DND-41 (cell line): Measurements from ENCODE around the gene KRT36.

ENCODE experiments used
- ATAC-seq: fragments of 200-7000 bp; cut with Tn5 transposase; 3 replicates; pipeline ENCODE4 v1.9.1; 2021; ENCODE audit warnings: low read depth; ENCODE audit not compliant: insufficient read depth
- DNase-seq: peaks from one replicate; pipeline ENCODE4 v3.0.0-alpha.2; 2020
- H2AFZ ChIP-seq: 2 replicates; pipeline ENCODE4 v1.6.0; 2012; ENCODE audit warnings: low read depth, low read length
- H3K27ac ChIP-seq: 2 replicates; pipeline ENCODE4 v1.5.1; 2012; ENCODE audit warnings: low read length, inconsistent platforms
- H3K27me3 ChIP-seq: fragments of 200-600 bp; sonication (generic); 2 replicates; pipeline ENCODE4 v1.6.0; 2012; ENCODE audit warnings: low read length, mild to moderate bottlenecking, inconsistent platforms; ENCODE audit not compliant: insufficient read depth, poor library complexity
- H3K36me3 ChIP-seq: 2 replicates; pipeline ENCODE4 v1.5.1; 2012; ENCODE audit warnings: low read length, inconsistent platforms; ENCODE audit not compliant: insufficient read depth
- H3K4me1 ChIP-seq: 2 replicates; pipeline ENCODE4 v1.5.1; 2012; ENCODE audit warnings: mild to moderate bottlenecking, low read length; ENCODE audit not compliant: insufficient read depth
- H3K4me2 ChIP-seq: 2 replicates; pipeline ENCODE4 v1.6.0; 2012; ENCODE audit warnings: mild to moderate bottlenecking, moderate library complexity, low read length, inconsistent platforms; ENCODE audit not compliant: insufficient read depth
- H3K4me3 ChIP-seq, 2 experiments: fragments of 200-600 bp in 1 of 2; shearing (Covaris generic) in 1 of 2; 2 replicates each; pipeline ENCODE4 v1.5.1; 2012 to 2016; ENCODE audit warnings: inconsistent platforms in 2 of 2, low read length in 2 of 2, mild to moderate bottlenecking in 2 of 2, low read depth in 1 of 2, moderate library complexity in 1 of 2
- H3K79me2 ChIP-seq: 2 replicates; pipeline ENCODE4 v1.6.0; 2012; ENCODE audit warnings: low read length, inconsistent platforms; ENCODE audit not compliant: insufficient read depth
- H3K9ac ChIP-seq: 2 replicates; pipeline ENCODE4 v1.6.0; 2012; ENCODE audit warnings: low read depth, mild to moderate bottlenecking, inconsistent platforms, low read length, moderate library complexity
- H3K9me3 ChIP-seq: 2 replicates; pipeline ENCODE4 v1.5.1; 2012; ENCODE audit warnings: low read length, moderate library complexity, mild to moderate bottlenecking, inconsistent platforms; ENCODE audit not compliant: insufficient read depth, severe bottlenecking
- H4K20me1 ChIP-seq: 2 replicates; pipeline ENCODE4 v1.6.0; 2012; ENCODE audit warnings: low read length; ENCODE audit not compliant: insufficient read depth
- CTCF ChIP-seq: IDR thresholded peaks from 2 replicates; pipeline ENCODE4 v1.5.1; 2012; ENCODE audit warnings: borderline replicate concordance, low read length, moderate library complexity, mild to moderate bottlenecking; ENCODE audit not compliant: poor library complexity, severe bottlenecking; ENCODE audit errors: extremely low read depth
- EZH2 ChIP-seq: IDR thresholded peaks from 3 replicates; pipeline ENCODE4 v1.6.1; 2012; ENCODE audit warnings: borderline replicate concordance, low read depth, mild to moderate bottlenecking, moderate library complexity, low read length, inconsistent platforms; ENCODE audit not compliant: severe bottlenecking

The KRT36 gene

GRCh38 chr17:41490000-41490990 lies 585 bp upstream of the KRT36 start:
- no peak for DNase-seq
- Histone ChIP-seq H3K79me2 (no peaks in the 10 kb centered on the region), H3K27ac (no peak overlapping the region), H3K4me2 (no peak overlapping the region), H2AFZ (no peak overlapping the region), H3K4me1 (no peaks in the 10 kb centered on the region), H4K20me1 (no peaks in the 10 kb centered on the region), H3K9ac (no peak overlapping the region), H3K9me3 (no peaks in the 10 kb centered on the region), H3K4me3 (no peak overlapping the region), H3K36me3 (no peaks in the 10 kb centered on the region), H3K27me3 (peaks cover 16% of the 10 kb centered on the region)
- TF ChIP-seq EZH2, result no peak
- TF ChIP-seq CTCF, result no peak
- ATAC-seq, result no peak

GRCh38 chr17:41486809-41487530 lies 2.7 kb downstream of the KRT36 start:
- 0 out of 2 replicates have a peak, but pooled peaks cover 3% of the 10 kb centered on the region for H4K20me1 ChIP-seq
- H3K27ac ChIP-seq, result no peak overlapping the region
- no peaks in the 10 kb centered on the region for H3K4me1 ChIP-seq
- H3K4me2 ChIP-seq, result no peak overlapping the region
- H2AFZ ChIP-seq, result no peak overlapping the region
- H3K4me3 ChIP-seq, result no peak overlapping the region
- H3K79me2 ChIP-seq, result no peaks in the 10 kb centered on the region
- ATAC-seq (no peak), DNase-seq (peak; percentile 7)
- TF ChIP-seq EZH2, result no peak
- peak; percentile 54 for TF ChIP-seq CTCF
- H3K9me3 ChIP-seq, result no peaks in the 10 kb centered on the region
- no peak overlapping the region for H3K9ac ChIP-seq
- no peaks in the 10 kb centered on the region for H3K36me3 ChIP-seq
- peaks cover 15% of the 10 kb centered on the region for H3K27me3 ChIP-seq

GRCh38 chr17:41486316-41486715 lies 3.4 kb downstream of the KRT36 start:
- TF ChIP-seq EZH2 (no peak), CTCF (no peak)
- Histone ChIP-seq H3K9ac (no peak overlapping the region), H3K79me2 (no peaks in the 10 kb centered on the region), H3K27ac (no peak overlapping the region), H3K4me1 (no peaks in the 10 kb centered on the region), H2AFZ (no peak overlapping the region), H3K4me2 (no peak overlapping the region), H3K4me3 (no peak overlapping the region), H3K36me3 (no peaks in the 10 kb centered on the region), H3K9me3 (no peaks in the 10 kb centered on the region), H3K27me3 (peaks cover 15% of the 10 kb centered on the region), H4K20me1 (0 out of 2 replicates have a peak, but pooled peaks cover 4% of the 10 kb centered on the region)
- DNase-seq (no peak), ATAC-seq (no peak)
